Measurements from ENCODE around the gene SETDB2.

SETDB2 gene

GRCh38 chr13:49499889-49500660 is 56.0 kb downstream of the SETDB2 start:
- H3K4me3 ChIP-seq (ENCODE audit: extremely low read depth, insufficient read depth, low read length, poor library complexity, severe bottlenecking), result no peak overlapping the region
- 92 to 95% methylated on average over 1 to 4 of the region's 6 CpGs for WGBS, 2 experiments (ENCODE audit: insufficient coverage in 2 of 2)
- no peaks in the 10 kb centered on the region for H3K9me3 ChIP-seq (ENCODE audit: control insufficient read depth, low read length)
- peaks cover 4% of the 10 kb centered on the region for H3K4me1 ChIP-seq (ENCODE audit: control insufficient read depth, insufficient read depth, low read length, poor library complexity, severe bottlenecking)
- no peak overlapping the region for H3K27ac ChIP-seq (ENCODE audit: low read depth, low read length, severe bottlenecking)
- H3K36me3 ChIP-seq (ENCODE audit: control insufficient read depth, insufficient read depth, low read length), result no peaks in the 10 kb centered on the region

GRCh38 chr13:49502954-49503353 is 58.9 kb downstream of the SETDB2 start:
- H3K4me3 ChIP-seq (ENCODE audit: extremely low read depth, insufficient read depth, low read length, poor library complexity, severe bottlenecking), result no peak overlapping the region
- H3K9me3 ChIP-seq (ENCODE audit: control insufficient read depth, low read length), result no peaks in the 10 kb centered on the region
- H3K27ac ChIP-seq (ENCODE audit: low read depth, low read length, severe bottlenecking), result no peak overlapping the region
- WGBS, 2 experiments (ENCODE audit: insufficient coverage in 2 of 2), result 85 to 93% methylated on average over 8 to 9 of the region's 9 CpGs
- H3K4me1 ChIP-seq (ENCODE audit: control insufficient read depth, insufficient read depth, low read length, poor library complexity, severe bottlenecking), result peaks cover 4% of the 10 kb centered on the region
- no peaks in the 10 kb centered on the region for H3K36me3 ChIP-seq (ENCODE audit: control insufficient read depth, insufficient read depth, low read length)

GRCh38 chr13:49503951-49504350 is 59.9 kb downstream of the SETDB2 start:
- 90 to 100% methylated on average over 1 to 3 of the region's 3 CpGs for WGBS, 2 experiments (ENCODE audit: insufficient coverage in 2 of 2)
- Histone ChIP-seq H3K9me3 (ENCODE audit: control insufficient read depth, low read length) (no peaks in the 10 kb centered on the region), H3K27ac (ENCODE audit: low read depth, low read length, severe bottlenecking) (no peak overlapping the region), H3K4me3 (ENCODE audit: extremely low read depth, insufficient read depth, low read length, poor library complexity, severe bottlenecking) (no peak overlapping the region), H3K4me1 (ENCODE audit: control insufficient read depth, insufficient read depth, low read length, poor library complexity, severe bottlenecking) (peaks cover 4% of the 10 kb centered on the region), H3K36me3 (ENCODE audit: control insufficient read depth, insufficient read depth, low read length) (no peaks in the 10 kb centered on the region)

GRCh38 chr13:49512578-49512977 is 68.5 kb downstream of the SETDB2 start:
- H3K27ac ChIP-seq (ENCODE audit: low read depth, low read length, severe bottlenecking), result no peak overlapping the region
- no peaks in the 10 kb centered on the region for H3K4me1 ChIP-seq (ENCODE audit: control insufficient read depth, insufficient read depth, low read length, poor library complexity, severe bottlenecking)
- WGBS, 2 experiments (ENCODE audit: insufficient coverage in 2 of 2), result 83 to 100% methylated on average over 1 of the region's 2 CpGs
- H3K9me3 ChIP-seq (ENCODE audit: control insufficient read depth, low read length), result no peaks in the 10 kb centered on the region
- H3K36me3 ChIP-seq (ENCODE audit: control insufficient read depth, insufficient read depth, low read length), result no peaks in the 10 kb centered on the region
- H3K4me3 ChIP-seq (ENCODE audit: extremely low read depth, insufficient read depth, low read length, poor library complexity, severe bottlenecking), result no peak overlapping the region

GRCh38 chr13:49516467-49516866 is 72.4 kb downstream of the SETDB2 start:
- WGBS, 2 experiments (ENCODE audit: insufficient coverage in 2 of 2), result 94 to 95% methylated on average over 4 to 5 of the region's 5 CpGs

GRCh38 chr13:49517461-49517860 is 73.4 kb downstream of the SETDB2 start:
- Histone ChIP-seq H3K27ac (ENCODE audit: low read depth, low read length, severe bottlenecking) (no peak overlapping the region), H3K36me3 (ENCODE audit: control insufficient read depth, insufficient read depth, low read length) (no peaks in the 10 kb centered on the region), H3K9me3 (ENCODE audit: control insufficient read depth, low read length) (no peaks in the 10 kb centered on the region), H3K4me3 (ENCODE audit: extremely low read depth, insufficient read depth, low read length, poor library complexity, severe bottlenecking) (no peak overlapping the region), H3K4me1 (ENCODE audit: control insufficient read depth, insufficient read depth, low read length, poor library complexity, severe bottlenecking) (no peaks in the 10 kb centered on the region)
- 71 to 75% methylated on average over 4 to 6 of the region's 6 CpGs for WGBS, 2 experiments (ENCODE audit: insufficient coverage in 2 of 2)

More at GRCh38 chr13:49516467-49516866, 72.4 kb downstream of the SETDB2 start:
- Histone ChIP-seq H3K36me3 (ENCODE audit: control insufficient read depth, insufficient read depth, low read length) (no peaks in the 10 kb centered on the region), H3K4me1 (ENCODE audit: control insufficient read depth, insufficient read depth, low read length, poor library complexity, severe bottlenecking) (no peaks in the 10 kb centered on the region), H3K27ac (ENCODE audit: low read depth, low read length, severe bottlenecking) (no peak overlapping the region), H3K9me3 (ENCODE audit: control insufficient read depth, low read length) (no peaks in the 10 kb centered on the region), H3K4me3 (ENCODE audit: extremely low read depth, insufficient read depth, low read length, poor library complexity, severe bottlenecking) (no peak overlapping the region)

- 92 to 96% methylated on average over 2 to 3 of the region's 4 CpGs for WGBS, 2 experiments (ENCODE audit: insufficient coverage in 2 of 2)
- Histone ChIP-seq H3K27ac (ENCODE audit: low read depth, low read length, severe bottlenecking) (no peak overlapping the region), H3K4me1 (ENCODE audit: control insufficient read depth, insufficient read depth, low read length, poor library complexity, severe bottlenecking) (no peaks in the 10 kb centered on the region), H3K36me3 (ENCODE audit: control insufficient read depth, insufficient read depth, low read length) (no peaks in the 10 kb centered on the region), H3K4me3 (ENCODE audit: extremely low read depth, insufficient read depth, low read length, poor library complexity, severe bottlenecking) (no peak overlapping the region), H3K9me3 (ENCODE audit: control insufficient read depth, low read length) (no peaks in the 10 kb centered on the region)
These were observed 77.2 kb downstream of the SETDB2 start for GRCh38 chr13:49521224-49521623.

- 87 to 100% methylated on average over 2 to 3 of the region's 5 CpGs for WGBS, 2 experiments (ENCODE audit: insufficient coverage in 2 of 2)
- H3K36me3 ChIP-seq (ENCODE audit: control insufficient read depth, insufficient read depth, low read length), result peaks cover under 1% of the 10 kb centered on the region
- no peaks in the 10 kb centered on the region for H3K9me3 ChIP-seq (ENCODE audit: control insufficient read depth, low read length)
- H3K4me1 ChIP-seq (ENCODE audit: control insufficient read depth, insufficient read depth, low read length, poor library complexity, severe bottlenecking), result no peaks in the 10 kb centered on the region
- H3K27ac ChIP-seq (ENCODE audit: low read depth, low read length, severe bottlenecking), result no peak overlapping the region
- no peak overlapping the region for H3K4me3 ChIP-seq (ENCODE audit: extremely low read depth, insufficient read depth, low read length, poor library complexity, severe bottlenecking)
These were observed 80.8 kb downstream of the SETDB2 start for GRCh38 chr13:49524740-49525501.

- Histone ChIP-seq H3K27ac (ENCODE audit: low read depth, low read length, severe bottlenecking) (no peak overlapping the region), H3K36me3 (ENCODE audit: control insufficient read depth, insufficient read depth, low read length) (peaks cover 10% of the 10 kb centered on the region), H3K4me1 (ENCODE audit: control insufficient read depth, insufficient read depth, low read length, poor library complexity, severe bottlenecking) (no peaks in the 10 kb centered on the region), H3K4me3 (ENCODE audit: extremely low read depth, insufficient read depth, low read length, poor library complexity, severe bottlenecking) (no peak overlapping the region), H3K9me3 (ENCODE audit: control insufficient read depth, low read length) (no peaks in the 10 kb centered on the region)
- 71% methylated on average over 1 of the region's 2 CpGs; no CpG with 5 or more reads in 1 of the 2 experiments for WGBS, 2 experiments (ENCODE audit: insufficient coverage in 2 of 2)
These were observed 83.0 kb downstream of the SETDB2 start for GRCh38 chr13:49527123-49527522.

GRCh38 chr13:49528161-49528560 is 84.1 kb downstream of the SETDB2 start:
- peaks cover 18% of the 10 kb centered on the region for H3K36me3 ChIP-seq (ENCODE audit: control insufficient read depth, insufficient read depth, low read length)
- H3K9me3 ChIP-seq (ENCODE audit: control insufficient read depth, low read length), result no peaks in the 10 kb centered on the region
- no CpG with 5 or more reads among the region's 1 CpG for WGBS, 2 experiments (ENCODE audit: insufficient coverage in 2 of 2)
- no peak overlapping the region for H3K4me3 ChIP-seq (ENCODE audit: extremely low read depth, insufficient read depth, low read length, poor library complexity, severe bottlenecking)
- no peak overlapping the region for H3K27ac ChIP-seq (ENCODE audit: low read depth, low read length, severe bottlenecking)
- no peaks in the 10 kb centered on the region for H3K4me1 ChIP-seq (ENCODE audit: control insufficient read depth, insufficient read depth, low read length, poor library complexity, severe bottlenecking)

GRCh38 chr13:49530457-49530856 is 86.4 kb downstream of the SETDB2 start:
- H3K4me1 ChIP-seq (ENCODE audit: control insufficient read depth, insufficient read depth, low read length, poor library complexity, severe bottlenecking), result no peaks in the 10 kb centered on the region
- no peak overlapping the region for H3K27ac ChIP-seq (ENCODE audit: low read depth, low read length, severe bottlenecking)
- H3K9me3 ChIP-seq (ENCODE audit: control insufficient read depth, low read length), result no peaks in the 10 kb centered on the region
- WGBS, 2 experiments (ENCODE audit: insufficient coverage in 2 of 2), result 93 to 100% methylated on average over 2 to 3 of the region's 7 CpGs
- peaks cover 18% of the 10 kb centered on the region for H3K36me3 ChIP-seq (ENCODE audit: control insufficient read depth, insufficient read depth, low read length)
- H3K4me3 ChIP-seq (ENCODE audit: extremely low read depth, insufficient read depth, low read length, poor library complexity, severe bottlenecking), result no peak overlapping the region

Measured in mesodermal cell (in vitro differentiated cells).